Smooth muscle cell (in vitro differentiated cells): ENCODE results near the gene GRAMD2B. TPM values are rescaled to one million over a fixed set of nuclear protein-coding genes. Genes with fewer than 3 reads are reported as not detected.
"Not testable (repeated sequence)": the region's sequence is repeated elsewhere in the genome, so short reads cannot be mapped to it uniquely, and the experiment has no call there.

Source experiments
- DNase-seq: peaks from one replicate; lab custom pipeline; 2025; ENCODE audit not compliant: unreplicated experiment; lab: John Stamatoyannopoulos, UW
- H2AFZ ChIP-seq: fragments of 200-600 bp; sonication (generic); 2 replicates; pipeline ENCODE4 v1.6.0; 2016; ENCODE audit warnings: antibody characterized with exemption, low read depth, mild to moderate bottlenecking
- H3F3A ChIP-seq: fragments of 200-600 bp; sonication (generic); 2 replicates; pipeline ENCODE4 v1.6.0; 2017; ENCODE audit warnings: antibody characterized with exemption, low read depth
- H3K27ac ChIP-seq: fragments of 200-600 bp; sonication (generic); 2 replicates; pipeline ENCODE4 v1.5.1; 2016; ENCODE audit warnings: low read depth, mild to moderate bottlenecking
- H3K27me3 ChIP-seq: fragments of 200-600 bp; sonication (generic); 2 replicates; pipeline ENCODE4 v1.6.1; 2016; ENCODE audit warnings: low read depth, mild to moderate bottlenecking
- H3K36me3 ChIP-seq: fragments of 200-600 bp; sonication (generic); 2 replicates; pipeline ENCODE4 v1.5.1; 2016; ENCODE audit warnings: low read depth
- H3K4me1 ChIP-seq: fragments of 200-600 bp; sonication (generic); 2 replicates; pipeline ENCODE4 v1.5.1; 2016; ENCODE audit warnings: low read depth
- H3K4me2 ChIP-seq: fragments of 200-600 bp; sonication (generic); 2 replicates; pipeline ENCODE4 v1.6.0; 2016; ENCODE audit warnings: mild to moderate bottlenecking
- H3K4me3 ChIP-seq: fragments of 200-600 bp; sonication (generic); 2 replicates; pipeline ENCODE4 v1.5.1; 2016; ENCODE audit warnings: mild to moderate bottlenecking
- H3K79me2 ChIP-seq: fragments of 200-600 bp; sonication (generic); 2 replicates; pipeline ENCODE4 v1.6.0; 2016; ENCODE audit warnings: low read depth, mild to moderate bottlenecking
- H3K9ac ChIP-seq: fragments of 200-600 bp; sonication (generic); 2 replicates; pipeline ENCODE4 v1.6.0; 2016; ENCODE audit warnings: low read depth
- H3K9me3 ChIP-seq: fragments of 200-600 bp; sonication (generic); replicated peaks from 2 replicates; pipeline ENCODE4 v1.5.1; 2016; ENCODE audit warnings: low read depth
- H4K20me1 ChIP-seq: fragments of 200-600 bp; sonication (generic); 2 replicates; pipeline ENCODE4 v1.6.0; 2016; ENCODE audit warnings: low read depth
- CTCF ChIP-seq: fragments of 200-600 bp; sonication (generic); IDR thresholded peaks from 2 replicates; pipeline ENCODE4 v1.5.1; 2017; ENCODE audit warnings: borderline replicate concordance, mild to moderate bottlenecking, antibody characterized with exemption; ENCODE audit not compliant: insufficient read depth, poor library complexity, severe bottlenecking
- WGBS: methylation state at CpG from one replicate; pipeline ENCODE4 v1.1.7; 2016; ENCODE audit warnings: low lambda C conversion rate; 5-methylcytosine and 5-hydroxymethylcytosine counted together
- polyA plus RNA-seq: library from polyadenylated mRNA; unstranded; fragments of >200 nt; fragmentation: Nextera tagmentation; extraction: Ambion mirVana; gene quantifications from 2 replicates; pipeline ENCODE4 v1.2.1, GENCODE V29; 2016
- total RNA-seq: library from RNA; depleted of rRNA; stranded (reverse); fragments of >200 nt; gene quantifications from 2 replicates; pipeline ENCODE4 v1.2.3, GENCODE V29; 2014

GRAMD2B gene
- total and polyA plus RNA-seq, 2 experiments from 2014 or later = 8.7 to 27.3 TPM

- Histone ChIP-seq H3K27ac (no peak overlapping the region), H4K20me1 (no peaks in the 10 kb centered on the region), H3K79me2 (no peaks in the 10 kb centered on the region), H3K4me1 (peaks cover 5% of the 10 kb centered on the region), H2AFZ (no peak overlapping the region), H3K27me3 (no peaks in the 10 kb centered on the region), H3K9me3 (no peaks in the 10 kb centered on the region), H3K36me3 (no peaks in the 10 kb centered on the region), H3K9ac (no peak overlapping the region), H3F3A (no peaks in the 10 kb centered on the region), H3K4me2 (no peak overlapping the region), H3K4me3 (no peak overlapping the region)
- no peak for TF ChIP-seq CTCF
- WGBS = 96% methylated on average over 2 of the region's 2 CpGs
- DNase-seq = no peak
Observed at GRCh38 chr5:126464016-126464415, 40.8 kb downstream of the GRAMD2B start.

GRCh38 chr5:126464959-126465358 lies 41.8 kb downstream of the GRAMD2B start:
- no peak overlapping the region for H3K9ac ChIP-seq
- H3K9me3 ChIP-seq = no peaks in the 10 kb centered on the region
- H3K36me3 ChIP-seq = no peaks in the 10 kb centered on the region
- H3K27ac ChIP-seq = no peak overlapping the region
- H3K79me2 ChIP-seq = no peaks in the 10 kb centered on the region
- no peaks in the 10 kb centered on the region for H4K20me1 ChIP-seq
- no peak overlapping the region for H3K4me2 ChIP-seq
- H3K4me1 ChIP-seq = peaks cover 5% of the 10 kb centered on the region
- no peaks in the 10 kb centered on the region for H3F3A ChIP-seq
- H3K27me3 ChIP-seq = no peaks in the 10 kb centered on the region
- TF ChIP-seq CTCF = no peak
- no peak overlapping the region for H3K4me3 ChIP-seq
- 80% methylated on average over 7 of the region's 7 CpGs for WGBS
- no peak overlapping the region for H2AFZ ChIP-seq
- DNase-seq = no peak

- no peaks in the 10 kb centered on the region for H4K20me1 ChIP-seq
- no peaks in the 10 kb centered on the region for H3K79me2 ChIP-seq
- WGBS = over 99% methylated on average over 3 of the region's 3 CpGs
- no peaks in the 10 kb centered on the region for H3K36me3 ChIP-seq
- no peaks in the 10 kb centered on the region for H3F3A ChIP-seq
- H3K27me3 ChIP-seq = no peaks in the 10 kb centered on the region
- no peak for TF ChIP-seq CTCF
- H3K27ac ChIP-seq = no peak overlapping the region
- H3K4me3 ChIP-seq = no peak overlapping the region
- no peak overlapping the region for H3K4me2 ChIP-seq
- no peak for DNase-seq
- no peak overlapping the region for H3K9ac ChIP-seq
- H3K9me3 ChIP-seq = no peaks in the 10 kb centered on the region
- no peak overlapping the region for H2AFZ ChIP-seq
- H3K4me1 ChIP-seq = peaks cover 5% of the 10 kb centered on the region
Observed at GRCh38 chr5:126468091-126468490, 44.9 kb downstream of the GRAMD2B start.

- no peak for DNase-seq
- Histone ChIP-seq H3K4me1 (peaks cover 5% of the 10 kb centered on the region), H3K79me2 (no peaks in the 10 kb centered on the region), H3K4me2 (no peak overlapping the region), H3K27me3 (no peaks in the 10 kb centered on the region), H3K27ac (no peak overlapping the region), H3K9me3 (no peaks in the 10 kb centered on the region), H4K20me1 (no peaks in the 10 kb centered on the region), H3F3A (no peaks in the 10 kb centered on the region), H3K4me3 (no peak overlapping the region), H2AFZ (no peak overlapping the region), H3K9ac (no peak overlapping the region), H3K36me3 (no peaks in the 10 kb centered on the region)
- no peak for TF ChIP-seq CTCF
- 93% methylated on average over 6 of the region's 6 CpGs for WGBS
Observed at GRCh38 chr5:126469536-126470316, 46.5 kb downstream of the GRAMD2B start.

- H3K9ac ChIP-seq, H3K36me3 ChIP-seq, H3K4me1 ChIP-seq, H3K79me2 ChIP-seq, H3K4me3 ChIP-seq, H3K27me3 ChIP-seq, H3K9me3 ChIP-seq, H2AFZ ChIP-seq, H4K20me1 ChIP-seq, DNase-seq, H3K4me2 ChIP-seq, H3F3A ChIP-seq, H3K27ac ChIP-seq: not testable (repeated sequence)
- 83% methylated on average over 6 of the region's 6 CpGs for WGBS
Observed at GRCh38 chr5:126470529-126470928, 47.3 kb downstream of the GRAMD2B start.
